GM19372 (cell line): ENCODE measurements around the gene PRPSAP2.
"Not testable (repeated sequence)": the region's sequence is repeated elsewhere in the genome, so short reads cannot be mapped to it uniquely, and the experiment has no call there.

Experiments
- ATAC-seq: cut with Tn5 transposase; IDR thresholded peaks from one replicate; pipeline ENCODE4 v1.9.1; 2021; ENCODE audit warnings: mild to moderate bottlenecking, low read depth, moderate library complexity; ENCODE audit not compliant: unreplicated experiment

PRPSAP2 gene

DNA sequence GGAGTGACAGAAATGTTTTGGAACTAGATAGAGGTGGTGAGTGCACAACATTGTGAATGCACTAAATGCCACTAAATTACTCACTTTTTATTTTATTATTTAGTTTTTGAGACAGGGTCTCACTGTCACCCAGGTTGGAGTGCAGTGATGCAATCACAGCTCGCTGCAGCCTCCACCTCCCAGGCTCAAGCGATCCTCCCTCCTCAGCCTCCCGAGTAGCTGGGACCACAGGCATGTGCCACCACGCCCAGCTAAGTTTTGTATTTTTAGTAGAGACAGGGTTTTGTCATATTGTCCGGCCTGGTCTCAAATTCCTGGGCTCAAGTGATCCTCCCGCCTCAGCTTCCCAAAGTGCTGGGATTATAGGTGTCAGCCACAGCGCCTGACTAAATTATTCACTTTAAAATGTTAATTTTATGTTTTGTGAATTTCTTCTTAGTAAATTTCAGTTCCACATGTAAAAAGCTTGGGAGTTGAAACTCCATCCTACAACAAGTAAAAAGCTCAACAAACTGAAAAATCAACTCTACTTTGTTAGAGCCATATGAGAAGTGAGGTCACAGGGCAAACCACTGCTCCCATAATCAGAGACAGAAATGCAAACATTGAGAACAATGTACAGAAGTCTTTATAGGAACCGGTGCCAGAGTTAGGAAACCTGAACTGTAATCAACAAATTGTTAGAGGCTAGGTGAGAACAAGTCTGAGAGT is 80.2 kb downstream of the PRPSAP2 start:
- ATAC-seq: no peak

- ATAC-seq: no peak
These were observed 80.7 kb downstream of the PRPSAP2 start for GRCh38 chr17:18938692-18939023.

DNA sequence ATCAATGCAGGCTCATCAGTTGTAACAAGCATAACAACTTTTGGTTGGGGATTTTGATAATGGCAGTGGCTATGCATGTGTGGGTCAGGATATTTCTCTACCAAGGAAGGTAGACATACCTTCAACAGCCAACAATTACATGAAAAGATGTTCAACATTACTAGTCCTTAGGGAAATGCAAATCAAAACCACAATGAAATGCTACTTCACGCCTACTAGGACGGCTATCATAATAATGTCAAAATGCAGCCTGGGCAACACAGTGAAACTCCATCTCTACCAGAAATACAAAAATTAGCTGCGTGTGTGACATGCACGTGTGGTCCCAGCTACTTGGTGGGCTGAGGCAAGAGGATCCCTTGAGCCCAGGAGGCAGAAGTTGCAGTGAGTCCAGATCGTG is 86.7 kb downstream of the PRPSAP2 start:
- no peak for ATAC-seq

DNA sequence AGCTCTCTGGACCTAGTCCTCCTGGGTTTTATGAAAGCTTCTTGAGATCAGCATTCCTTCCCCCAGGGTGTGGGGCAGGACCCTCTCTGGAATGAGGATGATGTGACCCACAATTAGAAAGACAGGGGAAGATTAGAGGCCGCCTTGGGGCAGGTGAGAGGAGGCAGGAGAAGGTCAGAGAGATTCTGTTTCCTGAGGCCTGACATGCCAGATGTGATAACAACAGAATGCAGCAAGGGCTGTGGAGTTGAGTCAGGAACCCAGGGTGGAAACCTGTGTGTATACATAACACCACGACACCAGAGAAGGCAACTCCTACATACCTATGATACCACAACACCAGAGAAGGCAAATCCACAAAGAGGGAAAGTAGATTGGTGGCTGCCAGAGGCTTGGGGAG is 88.6 kb downstream of the PRPSAP2 start:
- no peak for ATAC-seq

- ATAC-seq: no peak
These were observed 89.9 kb downstream of the PRPSAP2 start for GRCh38 chr17:18947866-18948265.

DNA sequence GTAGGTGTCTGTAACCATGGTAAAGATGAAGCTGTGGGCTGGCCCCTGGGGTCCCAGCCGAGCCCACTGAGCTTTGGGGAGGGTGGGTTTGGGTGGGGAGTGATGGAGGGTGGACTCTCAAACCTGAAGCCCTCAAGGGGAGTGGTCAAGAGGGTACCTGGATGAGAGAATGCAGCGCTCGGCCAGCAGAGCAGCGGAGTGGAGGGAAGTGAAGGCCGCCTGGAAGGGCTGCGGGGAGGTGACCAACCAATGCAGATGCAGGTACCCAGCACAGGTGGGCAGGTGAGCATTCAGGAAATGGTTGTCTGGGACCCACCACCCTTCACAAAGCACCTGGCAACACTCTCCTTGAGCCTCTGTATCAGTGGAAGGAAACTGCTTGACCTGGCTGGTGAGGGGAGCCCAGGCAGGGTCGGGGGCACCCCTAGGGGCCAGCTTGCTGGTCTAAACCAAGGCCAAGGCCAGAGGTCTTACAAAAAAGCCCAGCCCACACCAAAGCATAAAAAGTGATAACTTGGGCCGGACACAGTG is 90.6 kb downstream of the PRPSAP2 start:
- no peak for ATAC-seq

DNA sequence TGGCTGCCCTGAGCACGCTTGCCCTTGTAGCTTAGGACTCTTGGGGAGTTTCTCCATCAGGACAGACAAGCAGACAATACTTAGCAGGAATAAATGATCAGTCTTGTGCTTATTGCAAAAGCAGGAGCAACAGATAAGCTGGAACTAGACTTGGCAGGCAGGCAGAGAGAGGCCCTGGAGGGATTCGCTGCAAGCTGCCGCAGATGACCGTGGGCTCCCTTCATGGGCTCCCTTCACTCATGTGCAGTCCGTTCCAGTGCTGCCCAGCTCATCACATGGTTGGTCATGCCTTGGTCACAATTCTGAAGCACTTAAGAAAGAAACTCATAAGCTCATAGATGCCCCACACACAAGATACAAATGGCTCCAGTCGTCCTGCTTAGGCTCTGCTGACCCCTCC is 91.6 kb downstream of the PRPSAP2 start:
- no peak for ATAC-seq

DNA sequence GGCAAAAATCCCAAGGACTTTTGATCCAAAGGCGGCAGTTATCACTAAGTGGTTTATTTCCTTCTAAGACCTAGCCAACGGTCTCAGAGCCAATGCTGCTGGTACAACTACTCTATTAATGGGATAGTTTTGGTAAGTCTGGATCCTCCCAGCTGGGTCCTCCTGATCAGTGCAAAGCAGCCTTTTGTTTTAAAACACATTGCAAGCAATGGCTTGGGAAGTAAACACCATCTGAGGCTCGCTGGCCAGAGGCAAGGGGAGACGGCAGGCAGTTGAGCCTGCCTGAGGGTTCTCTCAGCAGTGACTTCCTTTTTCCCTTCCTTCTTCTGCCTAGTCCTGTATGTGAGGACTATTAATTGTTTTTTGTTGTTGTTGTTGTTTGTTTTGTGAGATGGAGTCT is 92.4 kb downstream of the PRPSAP2 start:
- ATAC-seq: no peak

DNA sequence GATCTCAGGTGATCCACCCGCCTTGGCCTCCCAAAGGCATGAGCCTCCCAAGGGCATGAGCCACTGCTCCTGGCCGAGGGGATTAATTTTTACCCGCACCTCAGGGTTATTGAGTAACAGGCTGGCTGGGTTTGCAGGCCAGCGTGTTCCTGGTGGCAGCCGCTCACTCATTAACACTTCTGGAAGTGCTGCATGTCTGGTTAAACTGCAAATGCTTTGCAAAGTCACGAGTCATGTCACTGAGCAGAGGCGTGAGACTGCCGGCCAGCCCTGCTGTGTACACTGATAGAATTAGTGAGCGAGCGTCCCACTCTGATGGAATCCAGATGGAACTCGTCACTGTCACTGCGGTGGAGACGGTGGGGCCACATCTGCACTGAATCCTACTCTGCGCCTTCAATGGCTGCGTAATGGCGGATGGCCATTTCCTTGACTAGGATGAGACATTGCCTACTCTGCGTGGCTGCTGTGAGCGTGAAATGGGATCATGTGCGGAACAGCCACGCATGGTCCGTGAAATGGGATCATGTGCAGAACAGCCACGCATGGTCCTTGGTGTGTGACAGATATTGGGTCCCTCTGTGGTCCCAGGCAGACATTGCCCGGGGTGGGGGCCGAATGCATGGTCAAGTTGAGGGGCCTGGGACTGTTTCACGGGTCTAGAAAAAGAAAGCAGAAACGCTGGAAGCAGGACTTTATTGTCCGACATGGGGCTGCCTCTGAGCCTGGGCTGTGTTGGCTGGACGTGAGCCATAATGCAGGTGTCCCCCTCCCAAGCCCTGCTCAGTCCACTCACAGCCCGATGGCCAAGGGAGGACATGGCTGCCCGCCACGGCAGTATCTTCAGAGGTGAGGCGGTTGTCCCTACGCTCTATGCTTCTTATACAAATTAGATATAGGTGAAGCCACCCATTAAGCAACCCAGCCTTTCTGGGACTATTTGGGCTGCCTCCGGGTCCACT is 93.3 kb downstream of the PRPSAP2 start:
- no peak for ATAC-seq

GRCh38 chr17:18951941-18952842 is 94.3 kb downstream of the PRPSAP2 start, which contains the start of gene SLC5A10:
Gene SLC5A10 (plus strand): TSS chr17:18952165. CDS start chr17:18952206, 41 bp downstream.
- ATAC-seq: no peak

DNA sequence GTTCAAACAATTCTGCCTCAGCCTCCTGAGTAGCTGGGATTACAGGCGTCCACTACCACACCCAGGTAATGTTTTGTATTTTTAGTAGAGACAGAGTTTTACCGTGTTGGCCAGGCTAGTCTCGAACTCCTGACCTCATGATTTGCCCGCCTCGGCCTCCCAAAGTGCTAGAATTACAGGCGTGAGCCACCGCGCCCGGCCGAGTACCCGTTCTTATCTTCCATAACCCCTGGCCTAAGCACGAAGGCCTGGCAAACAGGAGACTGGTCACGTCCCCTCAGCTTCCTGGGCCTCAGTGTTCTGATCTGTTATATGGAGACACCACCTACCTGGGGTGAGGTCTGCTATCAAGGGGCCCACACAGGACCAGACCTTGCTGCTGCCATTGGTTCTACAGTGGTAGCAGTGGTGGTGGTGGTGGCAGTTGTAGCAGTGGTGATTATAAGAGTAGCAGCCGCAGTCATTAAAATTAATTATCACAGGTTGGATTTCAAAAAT is 95.3 kb downstream of the PRPSAP2 start:
- no peak for ATAC-seq

- no peak for ATAC-seq
These were observed 96.4 kb downstream of the PRPSAP2 start for GRCh38 chr17:18954321-18954720.

GRCh38 chr17:18955009-18955408 is 97.1 kb downstream of the PRPSAP2 start:
- ATAC-seq: no peak

- ATAC-seq: not testable (repeated sequence)
These were observed 98.1 kb downstream of the PRPSAP2 start for GRCh38 chr17:18956021-18956420.

DNA sequence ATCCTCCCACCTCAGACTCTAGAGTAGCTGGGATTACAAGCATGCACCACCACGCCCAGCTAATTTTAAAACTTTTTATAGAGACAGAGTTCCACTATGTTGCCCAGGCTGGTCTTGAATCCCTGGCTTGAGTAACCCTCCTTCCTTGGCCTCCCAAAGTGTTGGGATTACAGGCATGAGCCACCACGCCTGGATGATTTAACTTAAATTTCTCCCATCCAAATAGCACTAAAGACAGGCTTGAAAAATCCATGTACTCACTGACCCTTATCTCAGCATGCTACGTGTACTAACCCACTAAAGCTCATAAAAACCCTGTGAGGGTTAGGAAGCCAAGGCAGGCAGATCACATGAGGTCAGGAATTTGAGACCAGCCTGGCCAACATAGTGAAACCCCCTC is 98.7 kb downstream of the PRPSAP2 start:
- ATAC-seq: no peak

DNA sequence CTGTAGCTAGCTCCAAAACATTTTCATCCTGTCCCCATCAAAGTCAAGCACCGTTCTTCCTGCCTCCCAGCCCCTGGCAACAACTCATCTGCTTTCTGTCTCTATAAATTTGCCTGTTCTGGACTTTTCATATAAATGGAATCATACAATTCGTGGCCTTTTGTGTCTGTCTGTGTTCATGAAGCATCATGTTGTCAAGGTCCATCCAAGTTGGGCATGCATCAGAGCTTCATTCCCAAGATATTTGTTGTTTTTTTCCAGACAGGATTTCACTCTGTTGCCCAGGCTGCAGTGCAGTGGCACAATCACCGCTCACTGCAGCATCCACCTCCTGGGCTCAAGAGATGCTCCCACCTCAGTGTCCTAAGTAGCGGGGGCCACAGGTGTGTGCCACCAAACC is 99.9 kb downstream of the PRPSAP2 start:
- ATAC-seq: no peak

DNA sequence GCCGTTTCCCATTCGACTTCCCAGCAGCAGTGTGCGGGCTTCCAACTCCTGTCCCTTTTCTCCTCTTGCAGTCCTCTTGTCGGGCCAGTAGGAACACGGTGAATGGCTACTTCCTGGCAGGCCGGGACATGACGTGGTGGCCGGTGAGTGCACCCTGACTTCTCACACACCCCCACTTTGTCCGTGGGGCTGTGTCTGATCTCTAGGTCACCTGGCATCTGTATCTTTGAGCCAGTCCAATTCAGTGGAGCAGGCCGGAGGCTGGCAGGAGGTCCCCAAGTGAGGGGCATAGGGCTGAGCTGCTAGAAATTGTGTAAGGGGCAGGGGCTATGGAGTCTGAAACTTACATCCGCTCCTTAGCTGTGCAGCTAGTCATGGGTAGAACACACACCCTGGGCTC is 100.7 kb downstream of the PRPSAP2 start:
- no peak for ATAC-seq

GRCh38 chr17:18959071-18959844 is 101.3 kb downstream of the PRPSAP2 start:
- no peak for ATAC-seq

GRCh38 chr17:18959845-18960240 is 101.9 kb downstream of the PRPSAP2 start:
- ATAC-seq: no peak
